NCI-H2171 treated with DMSO at 0.1 percent for 48 hours (cell line): Measurements from ENCODE around the gene F8.
"Not testable (repeated sequence)": the region's sequence is repeated elsewhere in the genome, so short reads cannot be mapped to it uniquely, and the experiment has no call there.

Experiments used
- DNase-seq: peaks from one replicate; lab custom pipeline; 2025; lab: John Stamatoyannopoulos, UW

Gene F8

DNA sequence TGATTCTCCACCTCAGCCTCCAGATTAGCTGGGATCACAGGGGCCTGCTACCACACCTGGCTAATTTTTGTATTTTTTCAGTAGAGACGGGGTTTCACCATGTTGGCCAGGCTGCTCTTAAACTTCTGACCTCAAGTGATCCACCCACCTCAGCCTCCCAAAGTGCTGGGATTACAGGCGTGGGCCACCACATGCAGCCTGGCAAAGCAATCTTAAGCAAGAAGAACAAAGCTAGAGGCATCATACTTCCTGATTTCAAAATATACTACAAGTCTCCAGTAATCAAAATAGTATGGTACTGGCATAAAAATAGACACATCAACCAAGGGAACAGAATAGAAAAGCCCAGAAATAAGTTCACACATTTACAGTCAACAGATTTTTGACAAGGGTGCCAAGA lies 149.2 kb downstream of the F8 start:
- no peak for DNase-seq

DNA sequence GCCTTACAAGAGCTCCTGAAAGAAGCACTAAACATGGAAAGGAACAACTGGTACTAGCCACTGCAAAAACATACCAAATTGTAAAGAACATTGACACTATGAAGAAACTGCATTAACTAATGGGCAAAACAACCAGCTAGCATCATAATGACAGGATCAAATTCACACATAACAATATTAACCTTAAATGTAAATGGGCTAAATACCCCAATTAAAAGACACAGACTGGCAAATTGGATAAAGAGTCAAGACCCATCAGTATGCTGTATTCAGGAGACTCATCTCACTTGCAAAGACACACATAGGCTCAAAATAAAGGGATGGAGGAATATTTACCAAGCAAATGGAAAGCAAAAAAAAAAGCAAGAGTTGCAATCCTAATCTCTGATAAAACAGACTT lies 154.0 kb downstream of the F8 start:
- DNase-seq = not testable (repeated sequence)

DNA sequence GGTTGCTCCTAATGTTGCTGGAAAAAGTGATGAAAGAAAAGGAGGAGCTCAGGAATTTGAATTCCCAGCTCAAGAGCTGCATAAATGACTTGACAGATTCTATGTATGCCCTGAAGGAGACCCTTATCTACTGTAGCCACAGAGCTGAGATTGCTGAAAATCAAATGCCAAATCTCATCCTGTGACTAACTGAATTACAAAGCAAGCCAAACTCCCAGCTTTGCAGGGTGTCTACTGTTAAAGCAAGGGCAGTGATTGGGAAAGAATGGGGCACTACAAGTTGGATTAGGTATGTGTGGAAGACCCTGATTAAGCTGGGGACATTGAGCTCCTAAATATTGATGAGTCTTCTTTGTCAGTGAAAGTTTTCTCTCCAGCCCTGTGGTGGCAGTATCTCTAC lies 167.3 kb downstream of the F8 start:
- no peak for DNase-seq

DNA sequence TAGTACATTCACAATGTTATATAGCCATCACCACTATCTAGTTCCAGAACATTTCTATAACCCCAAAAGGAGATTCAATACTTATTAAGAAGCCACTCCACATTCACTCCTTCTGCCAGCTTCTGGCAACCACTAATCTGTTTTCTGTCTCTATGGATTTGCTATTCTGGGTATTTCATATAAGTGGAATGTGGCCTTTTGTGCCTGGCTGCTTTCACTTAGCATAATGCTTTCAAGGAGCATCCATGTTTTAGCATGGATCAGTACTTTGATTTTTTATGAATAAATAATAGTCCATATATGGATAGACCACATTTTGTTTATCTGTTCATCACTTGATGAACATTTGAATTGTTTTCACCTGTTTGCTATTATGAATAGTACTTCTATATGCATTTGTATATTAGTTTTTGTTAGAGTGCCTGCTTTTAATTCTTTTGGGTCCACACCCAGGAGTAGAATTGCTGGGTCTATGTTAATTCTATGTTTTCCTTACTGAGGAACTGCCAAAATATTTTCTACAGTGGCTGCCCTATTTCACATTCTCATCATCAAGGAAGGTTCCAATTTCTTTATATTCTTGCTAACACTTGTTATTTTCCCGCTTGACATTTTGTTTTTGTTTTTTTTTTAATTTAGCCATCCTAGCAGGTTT lies 171.4 kb downstream of the F8 start:
- DNase-seq = no peak

DNA sequence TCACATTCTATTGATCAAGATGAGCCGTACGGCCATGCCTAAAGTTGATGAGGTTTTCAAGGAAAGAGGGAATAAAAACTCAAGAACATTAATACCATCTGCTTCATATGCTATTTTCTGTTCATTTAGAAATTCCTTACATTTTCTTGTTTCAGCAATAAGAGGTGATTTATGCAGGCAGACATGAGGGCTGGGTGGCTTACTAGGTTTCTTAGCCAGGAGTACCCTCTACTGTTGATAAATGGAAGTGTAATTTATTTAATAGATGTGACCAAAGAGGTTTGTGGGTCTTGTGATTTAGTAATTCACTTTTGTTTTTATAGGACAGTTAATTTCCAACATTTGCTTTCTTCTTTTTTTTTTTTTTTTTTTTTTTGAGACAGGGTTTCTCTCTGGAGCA lies 181.7 kb downstream of the F8 start:
- DNase-seq = peak; percentile 33

DNA sequence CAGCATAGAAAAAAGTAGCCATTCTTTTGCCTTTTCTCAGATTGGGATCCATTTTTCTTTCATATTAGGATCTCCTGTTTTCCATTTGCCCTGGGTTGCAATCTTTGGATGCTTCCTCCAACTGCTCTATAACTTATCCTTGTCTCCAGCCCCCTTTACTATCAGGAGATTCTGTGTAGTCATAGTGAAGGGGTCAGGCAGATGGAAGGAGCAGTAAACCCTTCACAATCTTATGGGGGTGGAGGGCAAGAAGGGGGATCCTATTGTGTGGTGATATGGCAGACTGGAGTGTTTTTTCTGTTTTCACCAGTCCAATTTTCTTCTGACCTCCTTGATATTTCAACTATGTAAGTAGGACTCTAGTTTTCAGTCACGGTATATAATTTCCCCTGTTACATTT lies 186.4 kb downstream of the F8 start:
- no peak for DNase-seq

DNA sequence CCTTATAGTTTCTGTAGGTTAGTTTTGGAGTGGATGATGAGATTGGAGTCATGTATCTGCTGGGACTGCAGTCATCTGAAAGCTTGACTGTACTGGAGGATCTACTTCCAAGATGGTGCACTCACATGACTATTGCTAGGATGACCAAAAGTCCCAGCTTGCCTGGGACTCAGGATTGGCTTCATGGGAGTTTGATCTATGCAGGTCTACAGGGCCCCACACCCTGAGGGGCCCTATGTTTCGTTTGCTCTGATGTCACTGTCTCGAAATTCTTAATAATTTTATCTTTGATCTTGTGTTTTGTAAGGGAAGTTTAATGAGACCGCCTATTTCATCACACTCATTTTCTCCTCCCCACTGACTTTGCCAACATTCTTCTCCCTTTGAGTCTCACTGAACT lies 188.0 kb downstream of the F8 start, which contains the start of gene SMIM9:
SMIM9 (minus strand) TSS at position 101 of the 400 bp plus-strand sequence. CDS start 3,806 bp downstream, outside the sequence.
- DNase-seq = no peak

DNA sequence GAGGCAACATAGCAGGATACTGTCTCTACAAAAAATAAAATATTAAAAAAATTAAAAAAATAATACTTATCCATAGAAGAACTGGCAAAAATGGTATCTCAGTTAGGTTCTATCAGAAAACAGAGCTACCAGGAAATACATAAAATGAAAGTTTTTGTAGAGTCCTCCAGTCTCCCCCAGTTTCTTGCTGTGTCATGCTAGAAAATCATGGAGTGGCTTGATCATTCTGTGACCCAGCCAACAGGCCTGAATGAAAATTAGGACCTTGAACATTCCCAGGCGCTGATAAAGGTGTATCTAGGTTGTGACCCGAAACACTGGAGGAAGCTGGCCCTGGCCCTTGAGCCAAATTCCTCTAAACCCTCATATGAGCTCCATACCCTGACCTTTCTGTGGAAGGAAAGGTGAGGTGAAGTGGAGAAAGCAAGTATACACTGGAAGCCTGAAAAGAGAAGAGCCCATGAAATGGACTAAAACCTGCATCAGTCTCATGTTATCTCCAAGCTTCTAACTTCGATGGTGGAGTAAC lies 188.7 kb downstream of the F8 start:
- DNase-seq = no peak

DNA sequence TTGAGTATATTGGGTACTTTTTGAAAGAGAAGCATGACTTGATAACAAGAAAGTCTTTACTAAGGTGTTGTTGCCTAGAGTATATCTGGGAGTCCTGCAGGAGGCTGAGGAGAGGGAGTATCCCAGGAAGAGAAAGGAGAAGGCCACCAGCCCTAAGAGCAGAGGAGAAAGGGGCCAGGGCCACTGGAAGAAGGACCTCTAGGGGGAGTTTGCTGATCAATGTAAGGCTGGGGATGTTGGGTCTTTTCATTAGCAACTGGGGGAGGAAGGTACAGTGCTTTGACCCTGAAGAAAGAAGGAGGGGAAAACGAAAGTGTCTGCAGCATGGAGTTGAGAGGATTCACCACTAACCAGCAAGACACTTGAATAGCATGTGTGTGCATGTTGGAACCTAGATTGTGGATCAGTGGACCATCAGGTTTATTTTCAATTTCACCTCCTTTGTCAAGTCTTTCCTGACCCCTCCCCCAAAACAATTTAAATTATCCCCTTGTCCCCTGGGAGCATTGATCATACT lies 192.5 kb downstream of the F8 start:
- DNase-seq = no peak

DNA sequence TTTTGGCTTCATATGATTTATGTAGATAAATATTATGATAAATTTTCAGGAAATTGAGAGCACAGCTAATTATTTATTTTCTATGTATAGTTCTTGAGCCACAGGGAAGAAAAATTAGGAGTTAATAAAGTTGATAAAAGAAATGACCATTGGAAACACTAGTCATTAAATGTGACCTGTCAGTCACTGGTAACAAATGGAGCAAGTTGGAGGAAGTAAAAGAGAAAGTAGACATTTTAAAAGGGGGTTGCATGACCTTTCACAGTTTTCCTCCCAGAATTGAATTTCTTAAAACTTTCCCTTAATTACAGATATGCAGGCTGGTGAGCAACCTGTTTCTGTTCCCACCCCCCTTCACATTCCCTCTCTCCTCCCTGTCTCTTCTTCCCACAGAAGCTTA lies 193.4 kb downstream of the F8 start:
- no peak for DNase-seq

DNA sequence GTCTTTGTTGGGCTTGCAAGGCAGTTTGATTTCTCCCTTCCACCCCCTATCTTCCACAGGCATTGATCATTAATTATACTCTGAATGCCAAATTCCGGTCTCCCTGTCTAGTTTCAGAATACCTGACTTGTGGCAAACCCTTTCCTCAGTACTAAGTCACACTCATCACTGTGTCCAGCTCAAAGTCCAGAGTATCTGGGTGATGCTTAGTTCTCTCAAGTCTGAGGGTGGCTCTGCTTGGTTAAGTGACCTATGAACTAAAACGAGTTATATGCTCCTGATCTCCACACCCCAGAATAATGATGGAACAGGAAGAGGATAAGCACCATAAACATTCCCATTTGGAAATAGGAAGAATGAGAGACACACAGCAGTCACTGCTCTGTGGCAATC lies 194.5 kb downstream of the F8 start:
- no peak for DNase-seq

DNA sequence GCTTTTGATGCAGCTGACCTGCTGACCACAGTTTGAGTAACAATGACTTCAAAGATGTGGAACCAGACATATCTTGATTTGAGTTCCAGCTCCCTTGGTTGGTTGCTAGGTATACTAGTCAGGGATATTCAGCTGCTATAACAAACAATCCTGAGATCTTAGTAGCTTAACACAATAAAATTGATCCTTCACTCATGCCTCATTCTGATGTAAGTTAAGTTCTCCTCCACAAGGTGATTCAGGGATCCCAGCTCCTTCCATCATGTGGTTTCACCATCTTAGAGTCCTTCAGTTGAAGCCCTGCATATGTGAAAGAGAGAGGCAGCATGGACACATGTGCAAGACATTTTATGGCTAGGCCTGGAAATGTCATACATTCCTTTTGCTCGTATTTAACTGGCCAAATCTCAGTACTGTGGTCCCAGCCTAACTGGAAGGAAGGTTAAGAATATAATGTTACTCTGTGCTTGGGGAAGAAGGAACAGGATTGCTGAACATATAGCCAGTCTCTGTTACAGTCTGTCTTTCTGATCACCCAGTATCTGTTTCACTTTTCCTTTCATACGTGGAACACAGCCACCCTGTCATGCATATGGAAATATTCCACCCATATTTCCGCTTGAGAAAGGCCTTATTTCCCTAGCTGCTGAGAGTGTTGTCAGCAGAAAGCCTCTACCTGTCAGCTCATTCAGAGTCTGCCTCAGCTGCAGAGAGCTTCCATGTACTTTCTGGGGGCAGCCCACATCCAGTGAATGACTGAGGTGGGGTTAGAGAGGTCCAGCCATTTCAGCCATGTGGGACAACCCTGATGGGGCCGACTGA lies 195.1 kb downstream of the F8 start:
- no peak for DNase-seq

DNA sequence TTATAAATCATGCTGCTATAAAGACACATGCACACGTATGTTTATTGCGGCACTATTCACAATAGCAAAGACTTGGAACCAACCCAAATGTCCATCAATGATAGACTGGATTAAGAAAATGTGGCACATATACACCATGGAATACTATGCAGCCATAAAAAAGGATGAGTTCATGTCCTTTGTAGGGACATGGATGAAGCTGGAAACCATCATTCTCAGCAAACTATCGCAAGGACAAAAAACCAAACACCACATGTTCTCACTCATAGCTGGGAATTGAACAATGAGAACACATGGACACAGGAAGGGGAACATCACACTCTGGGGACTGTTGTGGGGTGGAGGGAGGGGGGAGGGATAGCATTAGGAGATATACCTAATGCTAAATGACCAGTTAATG lies 196.9 kb downstream of the F8 start:
- DNase-seq = not testable (repeated sequence)

DNA sequence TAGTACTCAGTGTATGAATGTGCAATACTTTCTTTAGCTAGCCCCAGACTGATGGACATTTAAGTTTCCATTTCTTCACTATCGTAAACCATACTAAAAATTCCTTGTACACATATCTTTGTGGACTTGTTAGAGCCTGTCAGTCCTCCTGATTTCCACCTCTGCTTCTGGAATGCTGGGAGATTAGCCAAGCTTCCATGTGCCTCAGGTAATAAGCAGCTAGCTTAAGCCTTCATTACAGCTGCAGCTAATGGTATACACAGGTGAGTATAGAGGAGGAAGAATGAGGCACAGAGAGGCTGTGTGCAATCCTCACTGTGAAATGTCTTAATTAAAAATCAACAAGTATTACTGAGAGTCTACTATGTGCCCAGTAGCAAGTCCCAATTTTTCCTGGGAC lies 197.9 kb downstream of the F8 start:
- no peak for DNase-seq

DNA sequence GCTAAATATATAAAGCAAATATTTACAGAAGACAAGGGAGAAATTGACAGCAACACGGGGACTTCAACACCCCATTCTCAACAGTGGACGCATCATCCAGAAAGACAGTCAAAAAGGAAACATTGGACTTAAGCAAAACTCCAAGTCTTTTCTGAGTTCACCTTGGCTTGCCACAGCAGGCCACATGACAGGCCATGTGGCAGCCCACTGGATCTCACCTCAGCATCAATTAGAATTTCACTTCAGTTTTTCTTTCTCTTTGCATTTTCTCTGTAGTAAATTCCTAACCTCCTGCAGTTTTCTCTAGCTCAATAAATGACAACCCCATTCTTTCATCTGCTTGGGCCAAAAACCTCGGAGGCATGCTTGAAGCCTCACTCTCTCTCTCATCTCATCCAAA lies 200.5 kb downstream of the F8 start:
- no peak for DNase-seq

DNA sequence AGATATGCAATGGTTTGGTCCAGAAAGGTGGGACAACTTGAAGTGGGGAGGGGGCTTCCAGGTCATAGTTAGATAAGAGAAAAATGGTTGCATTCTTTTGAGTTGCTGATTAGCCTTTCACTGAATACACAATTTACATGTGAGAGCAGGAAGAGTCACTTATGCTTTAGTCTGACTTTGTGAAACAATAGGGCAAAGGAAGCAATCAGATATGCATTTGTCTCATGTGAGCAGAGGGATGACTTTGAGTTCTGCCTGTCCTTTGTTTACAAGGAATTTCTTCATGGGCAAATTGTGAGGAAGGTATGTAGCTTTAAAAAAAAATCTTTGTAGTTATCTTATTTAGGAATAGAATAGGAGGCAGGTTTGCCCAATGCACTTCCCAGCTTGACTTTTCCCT lies 201.0 kb downstream of the F8 start:
- DNase-seq = no peak

DNA sequence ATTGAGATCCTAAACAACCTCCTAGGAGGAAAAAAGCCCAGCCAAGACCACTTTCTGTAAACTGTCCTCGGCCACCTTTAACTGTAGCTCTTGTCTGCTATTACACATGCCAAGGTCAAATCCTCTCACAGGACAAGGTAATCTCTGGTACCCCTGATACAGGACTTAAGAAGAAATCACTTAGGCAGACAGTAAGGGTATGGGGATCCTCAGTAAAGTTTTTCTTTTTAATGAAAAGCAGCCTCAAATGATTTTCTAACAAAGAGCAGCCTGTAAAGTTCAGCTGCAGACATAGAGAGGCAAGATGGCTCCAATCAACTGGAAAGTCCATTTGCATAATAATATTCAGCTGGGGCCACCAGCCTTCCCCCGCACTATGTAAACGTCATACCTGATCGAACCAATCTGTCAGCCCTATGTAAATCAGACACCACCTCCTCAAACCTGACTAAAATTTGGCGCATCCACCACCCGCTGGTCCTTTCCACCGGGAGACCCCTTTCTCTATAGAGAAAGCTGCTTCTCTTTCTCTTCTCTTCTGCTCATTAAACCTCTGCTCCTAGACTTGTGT lies 202.7 kb downstream of the F8 start:
- no peak for DNase-seq

DNA sequence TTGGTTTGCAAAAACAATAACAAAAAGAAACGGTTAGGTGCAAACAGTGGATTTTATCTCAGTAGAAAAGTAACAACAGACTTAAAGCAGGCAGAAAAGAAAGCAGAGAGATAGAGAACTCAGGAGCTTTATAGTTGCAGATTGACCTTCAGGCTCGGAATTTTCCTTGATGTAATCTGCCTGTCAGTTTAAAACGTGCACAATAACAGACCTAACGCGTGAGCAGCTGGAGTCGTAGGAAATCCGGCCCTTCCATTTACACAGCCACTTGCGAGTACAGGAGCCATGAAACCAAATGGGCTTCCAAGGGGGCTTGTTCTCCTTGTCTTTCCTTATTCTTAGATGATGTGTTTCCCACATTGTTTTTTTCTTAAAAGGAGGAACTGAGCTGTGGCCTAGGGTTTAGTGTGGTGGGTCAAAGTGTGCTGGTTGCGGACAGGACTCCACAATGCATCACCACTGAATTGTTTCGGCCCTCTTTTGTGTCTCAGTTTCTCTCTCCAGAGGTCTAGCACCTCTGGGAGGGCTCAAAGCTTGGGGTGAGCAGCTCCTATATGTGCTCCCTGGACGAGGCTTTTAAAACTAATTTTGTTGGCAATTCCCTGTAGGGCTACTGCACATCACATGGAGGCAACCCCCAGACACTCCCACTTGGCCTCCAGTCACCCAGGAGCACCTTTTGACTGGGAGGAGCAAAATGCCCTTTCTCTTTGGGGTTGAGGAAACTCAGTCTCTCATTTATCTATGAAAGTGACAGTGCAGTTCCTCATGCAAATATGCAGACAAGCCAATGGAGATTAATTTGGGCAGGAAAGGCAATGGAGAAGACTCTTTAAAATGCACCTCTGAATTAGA lies 203.4 kb downstream of the F8 start:
- no peak for DNase-seq

DNA sequence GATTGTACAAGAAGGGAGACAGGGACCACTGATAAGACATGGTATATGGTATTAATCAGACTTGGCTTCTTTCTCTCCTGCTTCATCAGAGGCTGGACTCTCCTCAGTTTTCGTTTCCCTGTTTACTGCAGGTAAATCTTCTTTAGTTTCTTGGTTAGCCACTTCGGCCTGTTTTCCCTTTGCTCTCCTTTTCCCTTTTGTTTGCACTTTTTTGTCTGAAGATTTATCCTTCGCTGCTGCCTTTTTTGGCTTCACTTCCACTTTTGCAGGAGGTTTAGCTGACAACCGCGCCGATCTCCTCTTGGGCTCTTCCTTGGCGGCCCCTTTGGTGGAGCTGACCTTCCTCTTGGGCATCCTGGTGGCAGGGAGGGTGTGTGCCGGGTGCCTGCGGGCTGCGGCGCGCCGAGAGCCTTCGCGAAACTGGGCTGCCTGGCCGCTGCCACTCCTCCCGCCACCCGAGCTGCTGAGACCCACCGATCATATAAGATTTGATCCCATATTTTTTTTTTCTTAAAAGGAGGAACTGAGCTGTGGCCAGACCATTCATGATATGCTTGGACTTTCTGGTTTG lies 205.4 kb downstream of the F8 start:
- not testable (repeated sequence) for DNase-seq

DNA sequence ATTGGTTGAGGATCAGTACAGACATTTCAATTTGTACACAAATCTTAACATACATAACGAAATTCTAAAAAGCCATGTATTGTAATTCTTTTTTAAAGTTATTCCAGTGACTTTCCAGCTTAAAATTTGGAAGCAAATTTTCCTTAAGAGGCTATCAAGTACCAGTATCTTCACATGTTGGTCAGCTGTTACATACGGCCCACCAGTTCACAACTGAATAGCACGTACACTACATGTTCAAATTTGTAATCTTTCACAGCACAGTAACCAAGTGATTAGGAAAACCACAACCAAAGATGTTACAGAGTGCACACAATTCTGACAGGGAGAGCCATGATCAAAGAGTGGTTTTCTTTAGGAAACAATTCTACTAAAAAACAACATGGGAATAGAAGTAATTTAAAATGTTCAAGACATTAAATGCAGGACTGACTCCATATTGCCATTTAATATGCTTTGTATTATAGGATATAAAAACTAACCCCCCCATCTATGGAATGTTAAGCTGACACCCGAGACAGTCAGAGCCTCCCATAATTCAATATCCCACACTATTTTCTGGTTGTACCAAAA lies 206.1 kb downstream of the F8 start:
- not testable (repeated sequence) for DNase-seq

DNA sequence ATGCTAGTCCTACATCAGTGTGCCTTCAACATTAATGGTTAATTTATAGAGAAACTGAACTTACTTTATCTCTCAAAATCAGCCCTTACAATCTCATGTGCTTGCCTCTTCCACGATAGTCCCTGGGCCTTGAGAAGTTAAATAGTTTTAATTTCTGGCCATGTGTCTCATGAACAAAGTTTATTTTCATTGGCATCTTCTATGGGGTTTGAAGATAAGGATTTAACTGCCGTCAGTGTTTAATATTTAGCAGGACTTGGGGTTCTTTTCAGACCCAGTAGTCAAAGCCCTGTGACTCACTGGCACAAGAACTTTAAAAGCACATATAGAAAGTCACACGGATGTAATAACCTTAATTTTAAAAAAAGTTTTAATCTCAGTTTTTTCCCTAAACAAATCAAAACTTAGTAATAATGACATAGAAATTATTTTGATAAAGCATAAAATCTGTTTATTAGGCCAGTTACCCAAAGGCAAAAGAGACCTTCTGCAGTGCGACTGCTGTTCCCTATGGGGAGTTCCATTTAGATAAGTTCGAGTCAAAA lies 207.2 kb downstream of the F8 start:
- DNase-seq = no peak
